ELF-1 (cell line): ENCODE data around the gene PIGU.

Experiments
- DNase-seq: peaks from one replicate; pipeline ENCODE4 v3.0.0-alpha.2; 2016; ENCODE audit warnings: low read depth, low spot score

PIGU gene

DNA sequence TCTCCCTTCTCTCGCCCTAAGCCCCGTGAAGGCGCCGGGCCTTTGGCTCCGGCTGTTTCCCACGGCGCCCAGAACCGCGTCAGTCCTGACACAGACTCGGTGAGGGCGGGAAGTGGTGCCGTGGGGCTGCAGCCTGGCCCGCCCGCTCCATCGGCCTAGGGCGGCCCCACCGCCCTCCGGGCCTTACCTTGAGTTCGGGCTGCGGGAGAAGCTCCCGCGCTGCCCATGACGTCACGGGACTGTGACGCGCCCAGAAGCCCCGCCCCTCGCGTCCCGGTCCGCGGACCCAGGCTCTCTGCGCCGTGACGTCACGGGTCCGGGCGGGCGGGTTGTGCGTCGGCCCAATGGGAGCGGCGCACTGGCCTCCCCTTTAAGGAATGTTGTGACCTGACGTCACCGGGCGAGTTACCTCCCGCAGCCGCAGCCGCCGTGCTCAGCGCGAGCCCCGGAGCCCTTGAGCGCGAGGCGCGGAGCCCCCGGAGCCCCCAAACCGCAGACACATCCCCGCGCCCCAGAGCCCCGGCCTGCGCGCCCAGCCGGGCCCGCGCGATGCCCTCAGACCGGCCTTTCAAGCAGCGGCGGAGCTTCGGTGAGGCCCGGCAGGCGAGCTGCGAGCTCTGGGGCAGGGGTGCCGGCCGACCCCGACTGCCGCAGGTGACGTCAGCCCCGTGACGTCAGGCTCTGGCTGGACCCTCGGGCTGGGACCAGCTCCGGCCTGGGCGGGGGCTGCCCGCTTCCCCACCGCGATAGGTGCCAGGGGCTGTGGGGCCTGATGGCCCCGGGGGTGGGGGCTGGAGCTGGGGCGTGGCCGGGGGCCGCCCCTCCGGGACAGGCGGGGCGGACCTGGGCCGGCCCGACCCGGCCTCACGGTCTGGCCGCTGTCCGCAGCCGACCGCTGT is 118.3 kb downstream of the PIGU start, which contains the start of gene MAP1LC3A:
Gene MAP1LC3A (plus strand): TSS at position 399 of the 899 bp plus-strand sequence. CDS start 151 bp downstream, at position 550.
- DNase-seq, result peak; percentile 96

DNA sequence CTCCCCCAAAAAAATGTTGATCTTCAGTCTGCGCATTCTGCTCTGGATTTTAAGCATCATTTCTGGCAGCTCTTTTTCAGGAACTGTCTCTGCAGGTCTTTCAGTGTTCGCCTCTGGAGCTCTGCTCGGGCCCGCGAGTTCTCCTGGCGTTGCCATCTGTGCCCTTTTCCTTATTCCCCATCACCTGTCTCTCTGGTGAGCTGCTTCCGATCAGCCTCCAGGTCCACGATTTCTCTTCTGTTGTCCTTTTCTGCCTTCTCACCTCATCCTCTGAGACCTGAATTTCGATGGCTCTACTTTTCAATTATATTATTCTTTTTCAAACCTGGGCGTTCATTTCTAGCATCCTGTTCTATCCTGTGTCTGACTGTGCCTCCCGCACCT is 119.0 kb downstream of the PIGU start:
- DNase-seq, result no peak

DNA sequence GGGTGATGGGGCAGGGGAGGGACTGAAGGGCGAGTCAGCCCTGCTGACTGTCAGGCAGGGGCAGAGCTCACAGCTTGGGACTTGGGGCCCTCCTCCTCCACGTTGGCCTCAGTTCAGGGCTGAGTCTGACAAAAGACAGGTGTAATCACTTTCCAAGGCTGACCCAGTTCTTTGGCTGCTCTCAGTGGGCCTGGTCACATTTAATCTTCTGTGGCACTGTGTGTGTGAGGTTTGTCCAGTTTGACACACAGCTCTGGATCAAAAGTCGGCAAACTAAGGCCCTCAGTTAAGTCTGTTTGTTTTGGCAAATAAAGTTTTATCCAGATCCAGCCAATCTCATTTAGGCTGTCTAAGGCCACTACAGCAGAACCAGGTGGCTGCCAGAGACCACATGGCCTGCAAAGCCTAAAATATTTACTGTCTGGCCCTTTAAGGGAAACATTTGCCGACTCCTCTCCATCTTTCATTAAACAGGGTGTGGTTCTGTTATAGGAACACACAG is 123.5 kb downstream of the PIGU start:
- no peak for DNase-seq

DNA sequence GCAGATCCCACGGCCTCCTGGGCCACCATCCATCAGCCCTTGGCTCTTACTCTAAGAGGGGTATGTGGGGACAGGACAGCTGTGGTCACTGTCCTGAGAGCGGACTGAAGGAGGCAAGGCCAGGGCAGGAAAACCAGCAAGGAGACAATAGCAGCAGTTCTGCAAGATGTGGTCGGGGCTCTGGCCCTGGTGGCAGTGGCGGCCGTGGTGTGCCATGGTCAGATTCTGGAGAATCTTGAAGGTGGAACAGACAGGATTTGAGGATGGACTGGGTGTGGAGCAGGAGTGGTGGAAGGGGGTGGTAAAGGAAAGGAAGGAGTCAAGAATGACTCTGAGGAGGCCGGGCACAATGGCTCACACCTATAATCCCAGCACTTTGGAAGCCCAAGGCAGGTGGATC is 124.3 kb downstream of the PIGU start:
- no peak for DNase-seq

DNA sequence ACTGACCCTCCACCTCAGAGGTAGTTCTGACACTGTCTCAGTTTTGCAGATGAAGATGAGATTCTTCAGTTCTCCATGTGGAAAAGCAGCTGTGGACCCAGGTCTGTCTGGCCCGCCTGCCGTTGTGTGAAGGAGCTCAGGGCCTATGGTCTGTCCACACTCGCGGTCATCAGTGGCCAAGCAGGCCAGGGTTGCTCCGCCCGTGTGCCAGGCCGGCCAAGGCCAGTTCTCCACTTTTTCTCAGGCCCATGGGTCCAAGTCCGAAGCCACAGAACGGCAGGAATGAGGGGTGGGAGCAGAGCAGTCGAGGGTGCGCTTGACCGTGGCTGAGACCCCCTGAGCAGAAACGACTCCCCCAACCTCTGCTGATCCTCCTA is 127.0 kb downstream of the PIGU start:
- no peak for DNase-seq

DNA sequence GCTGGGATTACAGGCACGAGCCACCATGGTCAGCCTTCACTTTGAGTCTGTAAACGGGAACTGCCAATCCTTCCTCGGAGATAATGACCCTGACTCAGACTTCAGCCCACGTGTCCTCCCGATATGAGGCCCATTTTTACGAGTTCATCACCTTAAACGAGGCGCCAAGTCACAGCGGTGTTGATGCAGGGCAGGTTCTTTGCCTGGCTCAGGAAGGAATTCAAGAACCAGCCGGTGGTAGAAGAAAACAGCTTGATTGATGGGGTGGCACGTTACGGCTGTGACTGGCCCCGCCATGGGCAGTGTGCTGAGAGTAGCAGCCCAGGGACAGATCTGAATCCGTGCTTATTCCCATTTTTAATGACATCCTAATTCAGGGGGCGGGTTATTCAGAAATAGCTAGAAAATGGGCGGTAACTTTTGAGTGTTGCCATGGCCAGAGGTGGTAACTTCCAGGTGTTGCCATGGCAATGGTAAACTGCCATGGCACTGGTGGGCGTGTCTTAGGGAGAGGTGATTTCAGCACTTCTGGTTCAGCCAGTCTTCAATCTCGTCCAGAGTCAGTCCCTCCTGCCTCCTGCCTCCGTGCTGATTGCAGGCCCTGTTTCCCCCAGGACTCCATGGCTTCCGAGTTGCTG is 127.5 kb downstream of the PIGU start:
- peak; percentile 84 for DNase-seq

DNA sequence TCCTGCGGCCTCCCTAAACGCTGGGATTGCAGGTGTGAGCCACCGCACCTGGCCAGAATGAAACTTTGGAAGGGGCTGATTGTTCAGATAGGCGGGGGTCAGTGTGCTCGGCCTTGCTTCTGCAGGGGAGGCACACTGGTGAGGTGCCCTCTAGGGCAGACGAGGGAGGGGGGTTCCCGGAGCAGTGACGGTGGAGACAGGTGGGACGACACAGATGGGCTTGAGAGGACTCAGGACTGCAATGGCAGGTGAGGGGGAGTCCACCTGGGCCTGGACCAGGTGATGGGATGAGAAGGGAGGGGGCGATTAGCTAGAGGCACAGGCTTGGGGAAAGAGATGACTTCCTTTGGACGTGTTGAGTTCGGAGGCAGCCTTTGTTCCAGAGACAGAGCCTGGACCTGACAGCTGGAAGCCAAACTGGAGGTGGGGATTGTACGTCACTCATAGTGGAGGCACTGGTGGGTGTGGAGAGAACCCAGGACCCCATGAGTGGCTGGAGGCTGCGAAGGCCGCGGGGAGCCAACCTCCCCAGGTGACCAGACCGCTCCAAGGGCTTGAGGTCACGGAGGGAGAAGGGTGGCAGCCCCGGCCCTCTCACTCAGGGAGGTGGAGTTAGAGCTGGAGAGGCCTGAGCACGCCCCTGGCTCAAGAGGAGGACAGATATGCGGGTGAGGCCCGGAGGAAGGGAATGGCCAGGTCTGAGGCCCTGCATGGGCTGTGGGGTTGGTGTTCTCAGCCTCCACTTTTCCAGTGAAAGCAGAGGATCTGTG is 128.9 kb downstream of the PIGU start:
- no peak for DNase-seq

DNA sequence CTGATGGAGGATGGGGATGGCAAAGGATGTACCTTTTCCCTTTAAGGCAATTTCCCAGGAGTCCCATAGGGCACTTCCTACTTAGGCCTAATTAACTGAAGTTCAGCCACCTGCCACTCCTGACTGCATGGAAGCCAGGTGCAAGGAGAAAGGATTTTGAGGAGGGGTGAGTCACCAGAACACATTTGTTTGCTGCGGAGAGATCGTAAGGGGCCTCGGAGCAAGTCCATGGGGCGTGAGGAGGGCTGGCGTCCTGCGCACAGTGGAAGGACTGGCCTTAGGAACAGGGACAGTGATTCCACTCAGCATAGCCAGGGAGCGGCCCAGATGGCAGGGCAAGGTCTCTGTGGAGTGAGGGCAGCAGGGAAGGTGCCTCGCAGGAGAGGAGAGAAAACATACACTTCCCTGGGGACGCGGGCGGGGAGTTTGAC is 130.1 kb downstream of the PIGU start:
- DNase-seq, result no peak

DNA sequence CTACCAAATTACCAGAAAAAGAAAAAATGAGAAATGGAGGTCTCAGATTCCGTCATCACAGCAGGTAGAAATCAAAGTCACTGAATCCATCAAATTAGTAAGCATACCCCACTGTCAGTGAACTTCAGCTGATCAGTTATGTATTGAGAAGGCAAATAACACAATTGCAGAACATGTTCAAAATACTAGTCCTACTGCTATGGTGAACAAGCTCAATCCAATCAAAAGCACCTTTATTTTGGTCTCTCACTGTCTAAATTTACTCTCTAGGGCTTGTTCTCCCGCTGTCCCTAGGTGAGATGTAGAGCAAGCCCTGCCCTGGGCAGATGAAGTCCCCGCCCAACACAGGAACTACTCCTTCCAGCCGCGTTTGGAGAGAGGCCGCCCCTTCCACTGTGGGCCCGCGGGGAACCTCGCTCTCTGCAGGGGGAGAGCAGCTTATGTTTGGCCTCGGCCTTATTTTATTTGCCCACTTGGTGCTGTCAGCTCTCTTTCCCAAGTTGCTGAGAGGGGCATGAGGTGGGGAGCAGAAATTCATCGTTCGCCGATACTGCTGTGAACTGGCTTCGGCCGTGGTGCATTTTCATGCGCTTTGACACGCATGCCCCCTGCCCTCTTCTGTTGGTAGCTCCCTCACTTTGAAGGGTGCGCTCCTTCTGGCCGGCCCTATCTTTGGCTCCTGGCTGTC is 132.6 kb downstream of the PIGU start:
- peak; percentile 24 for DNase-seq

DNA sequence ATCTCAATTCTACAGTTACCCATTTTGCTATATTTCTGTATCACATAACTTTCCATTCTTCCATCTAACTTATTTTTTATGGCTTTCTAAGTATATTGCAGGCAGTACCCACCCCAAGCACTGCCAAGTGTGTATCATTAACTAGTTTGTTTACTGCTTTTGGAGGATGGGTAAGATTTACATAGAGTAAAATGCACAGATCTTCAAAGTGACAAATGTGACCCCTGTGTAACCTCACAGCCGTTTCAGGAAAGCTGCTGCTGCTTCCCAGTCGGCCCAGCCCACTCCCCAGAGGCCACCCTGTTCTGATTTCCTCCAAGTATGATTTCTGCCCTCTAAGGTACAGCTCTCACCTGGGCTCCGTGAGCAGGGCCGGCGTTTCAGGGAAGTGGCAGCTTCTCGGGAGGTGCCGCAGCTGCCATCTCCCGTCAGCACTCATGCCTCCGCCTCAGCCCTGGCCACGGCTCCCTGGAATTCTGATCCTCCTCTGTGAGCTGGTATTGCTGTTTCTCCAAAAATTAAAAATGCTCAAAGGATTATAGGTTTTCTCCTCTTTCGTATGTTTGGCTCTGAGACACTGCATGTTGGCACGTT is 133.3 kb downstream of the PIGU start:
- no peak for DNase-seq

DNA sequence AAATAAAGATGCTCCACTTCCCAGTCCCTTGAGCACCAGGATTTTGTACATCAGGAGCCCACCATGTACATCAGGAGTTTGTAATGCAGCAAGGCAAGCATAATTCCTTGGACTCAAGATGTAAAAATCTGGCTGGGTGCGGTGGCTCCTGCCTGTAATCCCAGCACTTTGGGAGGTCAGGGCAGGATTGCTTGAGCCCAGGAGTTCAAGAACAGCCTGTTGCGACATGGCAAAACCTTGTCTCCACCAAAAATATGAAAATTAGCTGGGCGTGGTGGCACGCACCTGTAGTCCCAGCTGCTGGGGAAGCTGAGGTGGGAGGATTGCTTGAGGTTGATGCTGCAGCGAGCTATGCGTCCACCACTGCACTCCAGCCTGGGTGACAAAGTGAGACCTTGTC is 134.5 kb downstream of the PIGU start:
- DNase-seq, result no peak

DNA sequence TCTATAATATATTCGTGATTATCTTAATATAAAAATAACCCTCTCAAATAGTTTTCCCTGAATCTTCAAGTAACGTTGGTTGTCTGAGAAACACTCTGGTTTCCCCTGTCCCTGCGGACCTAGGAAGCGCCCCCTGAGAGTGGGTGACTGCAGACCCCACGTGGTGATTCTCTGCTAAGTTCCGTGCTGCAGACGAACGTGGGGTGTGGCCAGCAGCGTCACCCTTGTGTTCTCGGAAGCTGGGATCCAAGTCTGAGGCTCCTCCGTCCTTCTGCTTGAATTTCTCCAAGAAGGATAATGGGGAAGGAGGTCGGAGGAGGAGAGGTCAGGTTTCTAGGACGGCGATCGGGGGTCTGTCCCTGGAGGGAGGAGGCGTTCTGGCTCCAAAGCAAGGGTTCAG is 135.0 kb downstream of the PIGU start:
- no peak for DNase-seq

DNA sequence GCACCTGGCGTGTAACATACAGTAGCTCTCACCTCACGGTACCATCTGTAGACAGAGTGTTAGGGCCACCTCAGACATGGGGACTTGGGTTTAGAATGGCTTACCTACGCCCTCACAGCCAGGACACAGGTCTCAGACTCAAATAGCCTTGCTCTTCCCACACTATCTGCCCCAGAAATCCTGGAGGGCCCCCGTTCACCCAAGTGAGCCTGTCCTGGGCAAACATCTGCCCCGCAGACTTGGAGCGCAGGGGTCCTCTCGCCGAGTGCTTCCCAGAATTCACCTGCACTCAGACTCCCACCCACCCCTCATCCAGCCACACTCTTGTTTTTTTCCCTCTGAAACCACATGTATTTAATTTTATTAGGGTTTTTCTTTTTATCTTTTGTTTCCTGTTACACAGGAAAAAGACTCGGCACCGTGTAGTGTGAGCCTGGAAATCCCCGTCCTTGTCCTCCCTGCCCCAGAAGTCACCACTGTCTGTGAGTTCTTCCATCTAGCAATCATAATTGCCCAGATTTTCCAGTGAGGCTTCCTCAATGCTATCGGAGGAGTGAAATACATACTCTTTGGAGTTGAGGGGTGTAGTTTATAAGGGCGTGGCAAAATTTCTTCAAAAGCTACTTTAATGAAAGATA is 135.5 kb downstream of the PIGU start:
- DNase-seq, result no peak

DNA sequence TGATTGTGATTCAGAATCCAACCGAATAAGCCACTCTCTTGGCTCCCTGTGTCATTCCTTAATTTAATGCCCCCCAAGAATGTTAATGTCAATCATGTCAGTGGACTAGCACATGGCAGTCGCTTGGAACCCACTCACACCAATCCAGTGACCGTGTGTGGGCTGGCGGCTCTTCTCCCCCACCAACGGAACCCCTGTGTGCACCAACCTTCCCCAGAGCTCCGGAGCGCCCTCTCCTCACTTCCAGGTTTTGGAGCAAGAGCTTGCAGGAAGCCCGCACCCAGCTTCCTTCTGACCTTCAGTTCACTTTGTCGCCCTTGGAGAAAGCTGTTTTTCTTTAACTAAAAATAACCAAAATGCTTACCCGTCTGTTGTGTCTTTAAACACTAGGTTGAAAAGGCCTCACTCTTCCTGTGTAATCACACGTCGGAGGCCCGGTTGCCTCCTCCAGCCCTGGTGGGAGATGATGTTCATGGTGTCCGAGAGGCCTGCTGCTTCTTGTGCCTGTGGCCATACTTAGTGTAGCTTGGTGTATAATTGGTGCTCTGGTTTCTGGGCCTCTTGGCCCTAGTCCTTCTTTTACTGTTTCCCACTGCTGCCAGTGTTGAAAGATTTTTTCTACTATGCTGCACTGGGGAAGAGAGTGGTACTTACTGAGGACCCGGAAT is 136.2 kb downstream of the PIGU start:
- DNase-seq, result no peak

DNA sequence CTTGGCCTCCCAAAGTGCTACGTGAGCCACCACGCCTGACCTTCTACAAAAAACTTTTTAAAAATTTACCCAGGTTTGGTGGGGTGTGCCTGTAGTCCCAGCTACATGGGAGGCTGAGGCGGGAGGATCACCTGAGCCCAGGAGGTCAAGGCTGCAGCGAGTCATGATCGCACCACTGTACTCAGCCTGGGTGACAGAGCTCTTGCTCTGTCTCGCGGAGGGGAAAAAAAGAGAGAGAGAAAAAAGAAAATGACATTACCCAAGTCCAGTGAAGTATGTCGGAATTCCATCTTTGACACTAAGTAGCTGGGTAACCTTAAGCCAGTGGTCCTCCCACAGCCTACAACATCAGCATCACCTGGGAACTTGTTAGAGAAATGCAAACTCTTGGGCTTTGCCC is 137.1 kb downstream of the PIGU start:
- DNase-seq, result no peak

DNA sequence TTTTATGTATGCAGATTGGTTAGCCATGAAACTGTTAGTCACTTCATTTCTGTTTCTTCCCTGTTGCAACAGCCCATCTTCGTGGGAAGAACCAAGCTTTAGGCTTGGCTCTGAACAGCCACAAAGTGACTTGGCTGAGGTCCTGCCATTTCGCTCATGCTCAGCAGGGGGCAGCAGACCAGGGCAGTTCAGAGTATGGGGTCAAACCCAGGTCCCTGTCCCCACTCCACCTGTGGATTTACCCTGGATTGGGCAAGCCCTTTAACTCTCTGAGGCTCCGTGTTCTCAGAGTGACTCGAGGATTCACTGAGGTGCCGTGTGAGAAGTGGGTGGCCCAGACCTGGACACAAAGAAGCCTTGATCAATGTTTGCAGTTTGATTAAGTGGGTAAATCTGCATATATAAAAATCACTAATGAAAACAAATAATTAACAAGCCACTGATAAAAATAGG is 138.2 kb downstream of the PIGU start:
- DNase-seq, result peak; percentile 53

DNA sequence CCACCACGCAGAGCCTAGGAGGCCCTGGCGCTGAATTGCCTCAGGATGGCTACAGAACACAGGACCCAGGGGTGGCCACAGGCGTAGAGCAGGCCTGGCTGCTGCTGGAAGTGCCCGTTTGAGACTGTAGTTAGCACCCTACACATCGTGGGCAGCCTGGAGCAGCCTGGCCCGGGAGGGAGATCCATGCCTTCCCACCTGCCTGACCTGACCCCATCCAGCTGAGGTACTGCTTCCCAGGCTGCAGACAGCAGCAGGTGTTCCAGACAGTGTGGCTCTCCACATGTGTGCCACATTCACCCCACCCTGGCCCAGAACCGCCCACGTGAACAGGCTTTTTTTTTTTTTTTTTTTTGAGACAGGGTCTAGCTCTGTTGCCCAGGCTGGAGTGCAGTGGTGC is 139.2 kb downstream of the PIGU start:
- no peak for DNase-seq

DNA sequence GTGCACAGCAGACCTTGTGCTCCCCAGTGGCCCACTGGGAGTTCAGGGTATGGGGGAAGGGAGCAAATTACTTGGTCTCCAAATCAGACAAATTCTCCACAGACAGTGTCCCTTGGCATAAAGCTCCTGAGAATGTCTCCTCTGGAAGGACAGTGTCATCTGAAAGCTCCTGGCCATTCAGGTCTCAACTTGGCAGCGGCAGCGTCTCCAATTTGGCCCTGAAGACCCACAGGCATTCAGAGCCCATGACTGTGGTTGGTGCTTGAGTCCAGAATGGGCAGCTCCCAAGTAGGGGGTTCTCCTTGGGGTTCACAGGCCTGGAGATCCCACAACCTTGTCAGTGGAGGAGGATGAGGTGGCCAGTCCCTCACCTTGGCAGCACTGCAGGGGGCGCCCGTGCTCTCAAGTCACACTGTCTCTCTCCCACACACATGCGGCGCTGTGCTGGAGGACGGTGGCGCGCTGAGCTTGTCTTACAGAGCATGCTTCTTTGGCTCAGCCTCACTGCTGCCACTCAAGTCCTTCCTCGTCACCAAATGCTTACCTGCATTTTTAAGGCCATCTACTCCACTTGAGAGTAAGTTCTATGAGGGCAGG is 140.0 kb downstream of the PIGU start:
- DNase-seq, result peak; percentile 81

DNA sequence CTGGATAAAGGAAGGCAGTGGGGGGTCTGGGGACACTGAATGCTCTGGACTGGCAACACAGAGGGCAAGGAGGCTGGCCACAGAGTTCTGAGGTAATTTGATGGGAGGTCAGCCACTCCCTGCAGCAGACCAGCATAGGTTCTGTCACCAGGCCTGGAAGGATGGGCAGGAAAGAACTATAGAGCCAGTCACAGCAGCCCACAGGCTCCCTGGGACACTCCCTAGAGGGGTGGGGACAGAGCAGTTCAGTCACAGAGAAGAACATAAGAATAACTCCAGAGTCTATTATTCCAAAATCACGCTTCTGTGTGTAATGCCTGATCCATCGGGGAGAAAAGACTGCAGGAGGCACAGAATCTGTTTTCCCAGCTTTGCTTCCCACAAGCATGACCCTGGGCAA is 141.0 kb downstream of the PIGU start:
- DNase-seq, result no peak
